NT2/D1 (cell line): Measurements from ENCODE around the gene PCYT1A.
A peak's percentile ranks its signal among the peaks of the same experiment; 100 is the strongest.
"Not testable (repeated sequence)": the region's sequence is repeated elsewhere in the genome, so short reads cannot be mapped to it uniquely, and the experiment has no call there.

ENCODE experiments used
- DNase-seq: peaks from one replicate; pipeline ENCODE4 v3.0.0-alpha.2; 2011; ENCODE audit warnings: low read depth, low spot score
- H3K27me3 ChIP-seq: 2 replicates; pipeline ENCODE4 v1.6.0; 2011; ENCODE audit warnings: mild to moderate bottlenecking; ENCODE audit not compliant: insufficient read length, insufficient read depth
- H3K36me3 ChIP-seq: 2 replicates; pipeline ENCODE4 v1.6.1; 2011; ENCODE audit warnings: mild to moderate bottlenecking, low read length, mixed read lengths; ENCODE audit not compliant: insufficient read depth, insufficient read length
- H3K4me1 ChIP-seq: 2 replicates; pipeline ENCODE4 v1.5.1; 2011; ENCODE audit not compliant: insufficient read depth, insufficient read length
- H3K4me3 ChIP-seq: 2 replicates; pipeline ENCODE4 v1.5.1; 2011; ENCODE audit warnings: low read depth; ENCODE audit not compliant: insufficient read length
- H3K9ac ChIP-seq: 2 replicates; pipeline ENCODE4 v1.6.0; 2011; ENCODE audit warnings: low read depth; ENCODE audit not compliant: insufficient read length
- H3K9me3 ChIP-seq: 2 replicates; pipeline ENCODE4 v1.5.1; 2011; ENCODE audit warnings: mild to moderate bottlenecking, low read length; ENCODE audit not compliant: insufficient read depth
- SUZ12 ChIP-seq: IDR thresholded peaks from 2 replicates; pipeline ENCODE4 v1.6.1; 2011; ENCODE audit not compliant: insufficient read length, insufficient read depth; ENCODE audit errors: extremely low read depth
- YY1 ChIP-seq: IDR thresholded peaks from 2 replicates; pipeline ENCODE4 v1.6.1; 2011; ENCODE audit not compliant: insufficient read length, insufficient read depth
- ZNF274 ChIP-seq: IDR thresholded peaks from 2 replicates; pipeline ENCODE4 v1.6.1; 2011; ENCODE audit warnings: mild to moderate bottlenecking, low read depth, low read length

The PCYT1A gene

DNA sequence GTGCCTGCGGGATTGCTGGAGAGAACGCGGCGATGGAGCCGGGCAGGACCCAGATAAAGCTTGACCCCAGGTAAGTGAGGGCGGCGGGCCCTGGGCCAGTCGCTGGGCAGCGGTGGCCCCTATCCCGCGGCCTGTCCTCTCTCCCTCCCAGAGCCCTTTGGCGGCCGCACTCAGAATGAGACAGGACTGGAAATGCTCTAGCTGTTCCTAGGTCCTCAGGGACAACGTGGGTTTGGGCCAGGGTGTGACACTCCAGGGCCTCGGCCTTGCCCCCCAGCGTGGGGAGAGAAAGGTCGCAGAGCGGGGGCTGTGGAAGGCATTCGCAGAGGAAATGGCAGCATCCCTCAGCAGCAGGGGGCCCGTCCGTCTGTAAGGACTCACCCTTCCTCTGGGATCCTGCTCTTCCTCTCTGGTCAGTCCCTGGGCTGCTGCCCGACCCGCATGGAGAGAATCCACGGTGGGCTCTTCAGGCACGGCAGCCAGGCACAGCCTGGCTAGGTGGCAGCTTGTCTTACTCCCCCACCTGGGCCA is 70.8 kb downstream of the PCYT1A start:
- Histone ChIP-seq H3K9ac (peak overlapping the region; percentile 61), H3K36me3 (no peaks in the 10 kb centered on the region), H3K9me3 (no peaks in the 10 kb centered on the region), H3K4me1 (peaks cover 28% of the 10 kb centered on the region), H3K4me3 (no peak overlapping the region), H3K27me3 (no peaks in the 10 kb centered on the region)
- TF ChIP-seq SUZ12, result no peak
- no peak for TF ChIP-seq ZNF274
- no peak for TF ChIP-seq YY1
- DNase-seq, result no peak

DNA sequence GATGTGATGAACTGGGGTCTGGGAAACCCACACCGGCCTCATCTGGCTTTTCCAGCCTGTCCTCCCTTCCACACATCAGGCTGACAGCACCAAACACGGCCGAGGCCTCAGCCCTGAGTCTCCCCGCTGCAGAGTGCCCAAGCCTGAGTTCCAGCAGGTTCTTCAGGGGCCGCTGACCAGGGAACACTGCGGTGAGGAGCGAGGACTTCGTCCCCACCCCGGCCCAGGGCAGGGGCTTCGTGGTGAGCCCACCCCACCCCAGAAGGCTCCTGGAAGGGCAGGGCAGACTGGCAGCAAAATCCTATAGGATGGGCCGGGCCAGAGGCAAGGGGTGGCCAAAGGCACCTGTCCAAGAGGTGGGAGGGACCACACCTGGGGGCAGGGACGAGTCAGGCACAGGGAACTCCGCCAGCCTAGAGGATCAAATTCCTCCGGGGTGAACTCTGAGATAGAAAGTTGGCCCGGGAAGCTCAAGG is 71.4 kb downstream of the PCYT1A start, which contains the start of gene SLC51A:
SLC51A (plus strand) TSS at position 446 of the 476 bp plus-strand sequence. CDS start 179 bp downstream, outside the sequence.
- no peak for DNase-seq
- H3K4me3 ChIP-seq, result no peak within 1 kb of the TSS
- no peaks in the 10 kb centered on the region for H3K36me3 ChIP-seq
- H3K4me1 ChIP-seq, result peaks cover 30% of the 10 kb centered on the region
- no peaks in the 10 kb centered on the region for H3K9me3 ChIP-seq
- H3K9ac ChIP-seq, result peak within 1 kb of the TSS; percentile 61
- TF ChIP-seq YY1 (no peak), SUZ12 (no peak), ZNF274 (no peak)
- H3K27me3 ChIP-seq, result no peaks in the 10 kb centered on the region

DNA sequence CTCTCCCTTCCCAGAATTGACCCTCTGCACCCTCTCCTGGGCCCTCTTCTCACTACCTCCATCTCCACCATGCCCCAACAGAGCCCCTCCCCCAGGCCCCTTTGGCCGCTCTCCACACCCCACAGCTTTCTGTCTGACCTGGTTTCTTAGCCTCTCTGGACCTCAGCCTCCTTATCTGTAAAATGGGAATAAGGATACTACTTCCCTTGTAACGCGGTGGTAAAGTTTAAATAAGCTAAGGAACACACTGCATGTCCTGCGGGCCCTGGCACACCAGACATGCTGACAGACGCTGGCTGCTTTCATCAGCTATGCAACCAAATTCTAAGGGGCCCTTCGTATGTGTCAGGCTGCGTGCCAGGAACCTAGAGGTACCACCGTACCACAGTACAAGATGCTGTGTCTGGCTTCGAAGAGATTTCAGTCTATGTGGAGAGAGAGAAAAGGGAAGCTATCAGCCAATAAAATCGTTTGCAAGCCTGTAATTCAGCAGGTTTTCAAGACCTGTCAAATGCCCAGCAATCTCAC is 72.0 kb downstream of the PCYT1A start:
- H3K27me3 ChIP-seq, result no peaks in the 10 kb centered on the region
- H3K9me3 ChIP-seq, result no peaks in the 10 kb centered on the region
- H3K4me3 ChIP-seq, result no peak overlapping the region
- no peaks in the 10 kb centered on the region for H3K36me3 ChIP-seq
- peaks cover 33% of the 10 kb centered on the region for H3K4me1 ChIP-seq
- peak overlapping the region; percentile 4 for H3K9ac ChIP-seq
- no peak for TF ChIP-seq YY1
- no peak for TF ChIP-seq ZNF274
- TF ChIP-seq SUZ12, result no peak
- no peak for DNase-seq

DNA sequence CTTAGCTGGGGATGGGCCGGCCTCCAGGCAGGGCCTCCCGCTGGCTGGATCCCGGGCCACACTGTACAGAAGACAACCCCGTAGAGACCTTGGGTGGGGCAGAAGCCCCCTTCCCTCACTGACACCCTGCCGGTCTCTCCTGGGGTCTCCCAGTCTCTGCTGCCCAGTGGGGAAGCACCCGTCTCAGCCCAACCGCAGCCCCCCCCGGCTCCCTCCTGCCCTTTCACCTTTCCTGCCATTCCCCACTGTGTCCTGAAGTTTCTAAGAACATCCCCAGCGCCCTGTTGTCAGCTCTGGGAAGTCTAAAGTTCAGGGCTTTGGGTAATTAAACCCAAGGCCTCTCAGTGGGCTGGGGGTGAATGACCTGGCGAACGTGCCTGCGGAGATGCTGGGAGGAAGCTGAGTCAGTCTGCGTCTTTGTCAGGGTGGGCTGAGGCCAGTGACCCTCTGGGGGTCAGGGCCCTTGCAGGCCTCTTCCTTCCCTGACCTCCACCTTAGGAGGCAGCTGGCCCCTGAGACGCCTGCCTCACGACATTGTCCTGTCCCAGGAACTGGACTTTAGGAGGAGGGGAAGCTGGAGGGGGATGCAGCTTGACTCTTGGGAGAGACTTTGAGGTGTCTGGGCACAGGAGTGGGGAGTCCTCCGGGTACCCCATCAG is 72.6 kb downstream of the PCYT1A start:
- H3K36me3 ChIP-seq, result no peaks in the 10 kb centered on the region
- no peaks in the 10 kb centered on the region for H3K27me3 ChIP-seq
- H3K4me3 ChIP-seq, result no peak overlapping the region
- H3K9ac ChIP-seq, result peak overlapping the region; percentile 57
- no peak for TF ChIP-seq ZNF274
- TF ChIP-seq SUZ12, result no peak
- H3K4me1 ChIP-seq, result peaks cover 33% of the 10 kb centered on the region
- no peak for DNase-seq
- H3K9me3 ChIP-seq, result no peaks in the 10 kb centered on the region

DNA sequence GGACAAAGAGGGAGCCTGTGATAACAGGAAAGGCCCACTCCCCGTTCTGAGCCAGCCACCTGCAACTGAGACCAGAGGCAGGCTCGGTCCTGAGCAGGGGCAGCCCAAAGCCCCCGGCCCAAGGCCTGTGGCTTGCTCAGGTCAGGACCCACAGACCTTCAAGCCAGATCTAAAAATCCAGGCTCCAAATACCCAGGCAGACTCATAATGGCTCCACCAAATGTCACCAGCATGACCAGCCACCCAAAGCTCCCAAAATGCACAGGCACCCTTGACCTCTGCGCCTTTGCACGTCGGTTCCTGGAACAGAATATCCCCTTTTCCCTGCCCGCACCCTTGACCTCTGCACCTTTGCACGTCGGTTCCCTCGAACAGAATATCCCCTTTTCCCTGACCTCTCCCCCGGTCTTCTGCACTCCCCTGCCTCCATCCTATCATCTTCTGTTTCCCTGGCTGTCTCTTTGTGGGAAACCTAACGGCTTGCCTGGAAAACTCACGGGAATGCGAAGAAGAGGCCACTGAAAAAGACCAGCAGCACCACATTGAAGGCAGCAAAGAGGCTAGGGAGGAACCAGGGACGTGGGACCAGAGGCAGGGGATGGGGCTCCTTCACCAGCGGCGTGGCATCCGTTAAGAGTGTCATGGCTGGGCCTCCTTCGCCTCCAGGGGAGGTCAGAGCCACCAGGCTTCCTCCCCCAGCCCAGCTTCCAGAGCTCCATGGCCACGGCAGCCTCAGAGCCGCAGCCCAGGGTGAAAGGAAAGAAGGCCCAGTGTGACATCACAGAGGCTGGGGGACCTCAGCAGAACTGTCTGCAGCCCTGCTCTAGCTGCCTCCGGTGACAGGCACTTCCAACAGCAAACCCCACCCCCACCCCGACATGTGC is 76.6 kb downstream of the PCYT1A start, which contains the start of gene ZDHHC19:
ZDHHC19 (minus strand) TSS at position 728 of the 884 bp plus-strand sequence; CDS start at position 643, 85 bp downstream.
- no peak for TF ChIP-seq ZNF274
- H3K9ac ChIP-seq, result peak within 1 kb of the TSS; percentile 64
- DNase-seq, result no peak
- H3K4me1 ChIP-seq, result peaks cover 21% of the 10 kb centered on the region
- no peaks in the 10 kb centered on the region for H3K36me3 ChIP-seq
- no peak within 1 kb of the TSS for H3K4me3 ChIP-seq
- peaks cover 21% of the 10 kb centered on the region for H3K27me3 ChIP-seq
- no peaks in the 10 kb centered on the region for H3K9me3 ChIP-seq

DNA sequence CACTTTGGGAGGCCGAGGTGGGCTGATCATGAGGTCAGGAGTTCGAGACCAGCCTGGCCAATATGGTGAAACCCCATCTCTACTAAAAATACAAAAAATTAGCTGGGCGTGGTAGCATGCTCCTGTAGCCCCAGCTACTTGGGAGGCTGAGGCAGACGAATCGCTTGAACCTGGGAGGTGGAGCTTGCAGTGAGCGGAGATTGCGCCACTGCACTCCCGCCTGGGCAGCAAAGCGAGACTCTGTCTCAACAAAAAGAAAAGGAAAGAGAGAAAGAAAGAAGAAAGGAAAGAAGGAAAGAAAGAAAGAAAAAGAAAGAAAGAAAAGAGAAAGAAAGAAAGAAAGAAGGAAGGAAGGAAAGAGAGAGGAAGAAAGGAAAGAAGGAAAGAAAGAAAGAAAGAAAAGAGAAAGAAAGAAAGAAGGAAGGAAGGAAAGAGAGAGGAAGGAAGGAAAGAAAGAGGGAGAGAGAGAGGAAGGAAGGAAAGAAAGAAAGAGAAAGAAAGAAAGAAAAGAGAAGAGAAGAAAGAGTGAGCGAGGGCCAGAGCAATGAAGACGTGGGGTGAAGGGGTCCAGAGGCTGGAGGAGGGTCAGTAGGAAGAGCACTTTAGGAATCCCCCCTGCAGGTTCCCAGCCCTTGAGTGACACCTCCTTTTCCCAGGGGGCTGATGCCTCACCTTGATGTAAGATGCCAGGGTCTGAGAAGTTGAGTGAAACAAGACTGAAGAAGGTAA is 77.4 kb downstream of the PCYT1A start:
- H3K4me1 ChIP-seq, result peaks cover 16% of the 10 kb centered on the region
- DNase-seq, result not testable (repeated sequence)

More for the DNA sequence above, 77.4 kb downstream of the PCYT1A start:
- peaks cover 21% of the 10 kb centered on the region for H3K27me3 ChIP-seq
- H3K9ac ChIP-seq, H3K36me3 ChIP-seq, H3K9me3 ChIP-seq, H3K4me3 ChIP-seq: not testable (repeated sequence)
